Measurements from ENCODE around the gene BSDC1. TPM values are rescaled to one million over a fixed set of nuclear protein-coding genes. Genes with fewer than 3 reads are reported as not detected.

Gene BSDC1
- total and polyA plus RNA-seq, 2 of the 13 experiments (the other 11 are each of a cell fraction or from before 2014, with no cell fraction given) = 40.3 to 64.2 TPM

DNA sequence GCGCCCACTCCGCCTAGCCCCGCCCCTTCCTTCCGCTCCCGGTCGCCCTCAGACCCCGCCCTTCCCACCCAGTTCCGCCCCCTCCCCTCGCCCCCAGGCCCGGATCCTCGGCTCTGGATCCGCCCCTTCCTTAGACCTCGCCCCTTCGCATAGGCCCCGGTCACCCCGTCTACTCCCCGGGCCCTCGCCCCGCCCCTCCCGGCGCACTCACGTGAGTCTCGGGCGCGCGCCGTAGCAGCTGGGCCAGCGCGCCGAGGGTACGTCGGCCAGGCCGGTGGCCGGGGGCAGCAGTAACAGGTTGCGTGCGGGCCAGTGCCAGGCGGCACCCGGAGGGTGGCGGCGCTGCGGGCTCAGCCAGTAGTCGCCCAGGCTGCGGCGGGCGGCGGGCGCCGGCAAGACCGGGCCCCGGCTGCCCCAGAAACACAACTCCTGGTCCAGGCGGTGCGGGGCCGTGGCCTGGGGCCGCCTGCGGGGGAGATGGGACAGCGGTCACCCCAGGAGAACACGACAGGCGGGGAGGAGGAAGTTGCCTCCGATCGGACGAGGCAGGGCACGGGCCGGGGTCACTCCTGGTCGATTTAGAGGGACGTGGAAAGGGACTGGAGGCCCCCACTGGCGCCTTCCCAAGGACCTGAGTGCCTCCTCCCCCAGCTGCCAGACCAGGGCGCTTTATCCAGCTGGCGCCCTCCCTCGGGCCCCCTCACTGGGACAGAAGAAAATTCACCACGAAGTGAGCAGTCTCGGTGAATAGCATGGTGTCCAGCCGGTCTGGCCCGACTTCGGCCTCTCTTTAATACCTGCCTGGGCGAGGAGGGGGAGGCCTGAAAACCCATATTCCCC lies 42.6 kb downstream of the BSDC1 start (continued):
- TF ChIP-seq RFXAP (CRISPR knock-in tag; IDR thresholded peaks at IDR 0.05; ENCODE audit: borderline replicate concordance) = no peak
- no peak; the same call in 1 of the 2 replicates for TF ChIP-seq ZBTB42 (CRISPR knock-in tag; IDR thresholded peaks at IDR 0.05)
- TF ChIP-seq SSRP1 (CRISPR knock-in tag; IDR thresholded peaks at IDR 0.05) = no peak
- TF ChIP-seq HMG20B (CRISPR knock-in tag; conservative IDR thresholded peaks at IDR 0.05) = no peak
- TF ChIP-seq EHMT2 (IDR thresholded peaks at IDR 0.05; ENCODE audit: borderline replicate concordance, low read depth, low read length) = no peak
- TF ChIP-seq, protein P1, sequence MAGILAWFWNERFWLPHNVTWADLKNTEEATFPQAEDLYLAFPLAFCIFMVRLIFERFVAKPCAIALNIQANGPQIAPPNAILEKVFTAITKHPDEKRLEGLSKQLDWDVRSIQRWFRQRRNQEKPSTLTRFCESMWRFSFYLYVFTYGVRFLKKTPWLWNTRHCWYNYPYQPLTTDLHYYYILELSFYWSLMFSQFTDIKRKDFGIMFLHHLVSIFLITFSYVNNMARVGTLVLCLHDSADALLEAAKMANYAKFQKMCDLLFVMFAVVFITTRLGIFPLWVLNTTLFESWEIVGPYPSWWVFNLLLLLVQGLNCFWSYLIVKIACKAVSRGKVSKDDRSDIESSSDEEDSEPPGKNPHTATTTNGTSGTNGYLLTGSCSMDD (CRISPR knock-in tag; IDR thresholded peaks at IDR 0.05) = no peak
- TF ChIP-seq FLYWCH1 (CRISPR knock-in tag; IDR thresholded peaks at IDR 0.05) = no peak
- no peak for TF ChIP-seq FOXJ3 (CRISPR knock-in tag; IDR thresholded peaks at IDR 0.05; ENCODE audit: borderline replicate concordance)
- TF ChIP-seq ZNF572 (CRISPR knock-in tag; IDR thresholded peaks at IDR 0.05) = no peak
- peak; percentile 27; the same call in 1 of the 2 replicates for TF ChIP-seq ISL2 (CRISPR knock-in tag; IDR thresholded peaks at IDR 0.05)
- TF ChIP-seq ZNF577 (CRISPR knock-in tag; IDR thresholded peaks at IDR 0.05; ENCODE audit: borderline replicate concordance, low read depth) = no peak
- TF ChIP-seq, protein P2, sequence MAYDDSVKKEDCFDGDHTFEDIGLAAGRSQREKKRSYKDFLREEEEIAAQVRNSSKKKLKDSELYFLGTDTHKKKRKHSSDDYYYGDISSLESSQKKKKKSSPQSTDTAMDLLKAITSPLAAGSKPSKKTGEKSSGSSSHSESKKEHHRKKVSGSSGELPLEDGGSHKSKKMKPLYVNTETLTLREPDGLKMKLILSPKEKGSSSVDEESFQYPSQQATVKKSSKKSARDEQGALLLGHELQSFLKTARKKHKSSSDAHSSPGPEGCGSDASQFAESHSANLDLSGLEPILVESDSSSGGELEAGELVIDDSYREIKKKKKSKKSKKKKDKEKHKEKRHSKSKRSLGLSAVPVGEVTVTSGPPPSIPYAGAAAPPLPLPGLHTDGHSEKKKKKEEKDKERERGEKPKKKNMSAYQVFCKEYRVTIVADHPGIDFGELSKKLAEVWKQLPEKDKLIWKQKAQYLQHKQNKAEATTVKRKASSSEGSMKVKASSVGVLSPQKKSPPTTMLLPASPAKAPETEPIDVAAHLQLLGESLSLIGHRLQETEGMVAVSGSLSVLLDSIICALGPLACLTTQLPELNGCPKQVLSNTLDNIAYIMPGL (CRISPR knock-in tag; IDR thresholded peaks at IDR 0.05; ENCODE audit: borderline replicate concordance in 1 of 2, low read depth in 1 of 2) = no peak; a peak in 2 of 4 replicates
- no peak for TF ChIP-seq ZNF251 (CRISPR knock-in tag; IDR thresholded peaks at IDR 0.05)
- TF ChIP-seq SRY (CRISPR knock-in tag; IDR thresholded peaks at IDR 0.05) = 0 out of 2 replicates have a peak, but pooled peaks have one; percentile 31
- no peak for TF ChIP-seq YEATS2 (CRISPR knock-in tag; IDR thresholded peaks at IDR 0.05; ENCODE audit: borderline replicate concordance)
- TF ChIP-seq KDM1A (CRISPR knock-in tag; IDR thresholded peaks at IDR 0.05) = no peak
- TF ChIP-seq, protein P3, sequence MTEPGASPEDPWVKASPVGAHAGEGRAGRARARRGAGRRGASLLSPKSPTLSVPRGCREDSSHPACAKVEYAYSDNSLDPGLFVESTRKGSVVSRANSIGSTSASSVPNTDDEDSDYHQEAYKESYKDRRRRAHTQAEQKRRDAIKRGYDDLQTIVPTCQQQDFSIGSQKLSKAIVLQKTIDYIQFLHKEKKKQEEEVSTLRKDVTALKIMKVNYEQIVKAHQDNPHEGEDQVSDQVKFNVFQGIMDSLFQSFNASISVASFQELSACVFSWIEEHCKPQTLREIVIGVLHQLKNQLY (CRISPR knock-in tag; IDR thresholded peaks at IDR 0.05) = no peak
- TF ChIP-seq, protein P4, sequence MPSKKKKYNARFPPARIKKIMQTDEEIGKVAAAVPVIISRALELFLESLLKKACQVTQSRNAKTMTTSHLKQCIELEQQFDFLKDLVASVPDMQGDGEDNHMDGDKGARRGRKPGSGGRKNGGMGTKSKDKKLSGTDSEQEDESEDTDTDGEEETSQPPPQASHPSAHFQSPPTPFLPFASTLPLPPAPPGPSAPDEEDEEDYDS (CRISPR knock-in tag; IDR thresholded peaks at IDR 0.05) = no peak
- TF ChIP-seq MAF1 (CRISPR knock-in tag; IDR thresholded peaks at IDR 0.05; ENCODE audit: borderline replicate concordance) = 0 out of 2 replicates have a peak, but pooled peaks have one; percentile 35
- no peak for TF ChIP-seq ZNF232 (CRISPR knock-in tag; IDR thresholded peaks at IDR 0.05; ENCODE audit: borderline replicate concordance)
- TF ChIP-seq, protein P5, sequence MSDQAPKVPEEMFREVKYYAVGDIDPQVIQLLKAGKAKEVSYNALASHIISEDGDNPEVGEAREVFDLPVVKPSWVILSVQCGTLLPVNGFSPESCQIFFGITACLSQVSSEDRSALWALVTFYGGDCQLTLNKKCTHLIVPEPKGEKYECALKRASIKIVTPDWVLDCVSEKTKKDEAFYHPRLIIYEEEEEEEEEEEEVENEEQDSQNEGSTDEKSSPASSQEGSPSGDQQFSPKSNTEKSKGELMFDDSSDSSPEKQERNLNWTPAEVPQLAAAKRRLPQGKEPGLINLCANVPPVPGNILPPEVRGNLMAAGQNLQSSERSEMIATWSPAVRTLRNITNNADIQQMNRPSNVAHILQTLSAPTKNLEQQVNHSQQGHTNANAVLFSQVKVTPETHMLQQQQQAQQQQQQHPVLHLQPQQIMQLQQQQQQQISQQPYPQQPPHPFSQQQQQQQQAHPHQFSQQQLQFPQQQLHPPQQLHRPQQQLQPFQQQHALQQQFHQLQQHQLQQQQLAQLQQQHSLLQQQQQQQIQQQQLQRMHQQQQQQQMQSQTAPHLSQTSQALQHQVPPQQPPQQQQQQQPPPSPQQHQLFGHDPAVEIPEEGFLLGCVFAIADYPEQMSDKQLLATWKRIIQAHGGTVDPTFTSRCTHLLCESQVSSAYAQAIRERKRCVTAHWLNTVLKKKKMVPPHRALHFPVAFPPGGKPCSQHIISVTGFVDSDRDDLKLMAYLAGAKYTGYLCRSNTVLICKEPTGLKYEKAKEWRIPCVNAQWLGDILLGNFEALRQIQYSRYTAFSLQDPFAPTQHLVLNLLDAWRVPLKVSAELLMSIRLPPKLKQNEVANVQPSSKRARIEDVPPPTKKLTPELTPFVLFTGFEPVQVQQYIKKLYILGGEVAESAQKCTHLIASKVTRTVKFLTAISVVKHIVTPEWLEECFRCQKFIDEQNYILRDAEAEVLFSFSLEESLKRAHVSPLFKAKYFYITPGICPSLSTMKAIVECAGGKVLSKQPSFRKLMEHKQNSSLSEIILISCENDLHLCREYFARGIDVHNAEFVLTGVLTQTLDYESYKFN (CRISPR knock-in tag; conservative IDR thresholded peaks at IDR 0.05) = no peak
- no peak for TF ChIP-seq ZNF556 (CRISPR knock-in tag; IDR thresholded peaks at IDR 0.05; ENCODE audit: borderline replicate concordance)
- no peak for TF ChIP-seq CBX5 (CRISPR knock-in tag; IDR thresholded peaks at IDR 0.05; ENCODE audit: borderline replicate concordance)

All from HepG2 (cell line).